COLO829 (cell line): ENCODE data around the gene FOLR2.

Experiments used
- DNase-seq: peaks from one replicate; pipeline ENCODE4 v3.0.0; 2012; ENCODE audit warnings: low spot score

Gene FOLR2

GRCh38 chr11:72230764-72231365 lies 14.3 kb downstream of the FOLR2 start:
- no peak for DNase-seq

GRCh38 chr11:72231396-72232259 lies 15.0 kb downstream of the FOLR2 start:
- DNase-seq = no peak

- DNase-seq = no peak
These were observed 15.9 kb downstream of the FOLR2 start for GRCh38 chr11:72232260-72233055.

- no peak for DNase-seq
These were observed 16.6 kb downstream of the FOLR2 start for GRCh38 chr11:72233056-72233772.

- DNase-seq = no peak
These were observed 17.3 kb downstream of the FOLR2 start for GRCh38 chr11:72233773-72234513.

GRCh38 chr11:72234514-72234830 lies 17.9 kb downstream of the FOLR2 start:
- DNase-seq = no peak

GRCh38 chr11:72234920-72235319 lies 18.3 kb downstream of the FOLR2 start:
- DNase-seq = no peak

- DNase-seq = no peak
These were observed 18.9 kb downstream of the FOLR2 start for GRCh38 chr11:72235351-72236057.

GRCh38 chr11:72236083-72236697 lies 19.6 kb downstream of the FOLR2 start:
- no peak for DNase-seq

GRCh38 chr11:72236774-72237111 lies 20.1 kb downstream of the FOLR2 start:
- no peak for DNase-seq

- DNase-seq = no peak
These were observed 20.7 kb downstream of the FOLR2 start for GRCh38 chr11:72237112-72237931.

- DNase-seq = peak; percentile 62
These were observed 21.5 kb downstream of the FOLR2 start for GRCh38 chr11:72238040-72238450.

GRCh38 chr11:72238492-72239312 lies 22.1 kb downstream of the FOLR2 start:
- DNase-seq = no peak

GRCh38 chr11:72239313-72239848 lies 22.8 kb downstream of the FOLR2 start:
- no peak for DNase-seq

- no peak for DNase-seq
These were observed 23.4 kb downstream of the FOLR2 start for GRCh38 chr11:72239849-72240460.

- DNase-seq = no peak
These were observed 24.1 kb downstream of the FOLR2 start for GRCh38 chr11:72240461-72241290.

GRCh38 chr11:72241291-72241781 lies 24.7 kb downstream of the FOLR2 start:
- no peak for DNase-seq
